ENCODE results near the gene SOWAHA.
"Not testable (repeated sequence)": the region's sequence is repeated elsewhere in the genome, so short reads cannot be mapped to it uniquely, and the experiment has no call there.

Gene SOWAHA

DNA sequence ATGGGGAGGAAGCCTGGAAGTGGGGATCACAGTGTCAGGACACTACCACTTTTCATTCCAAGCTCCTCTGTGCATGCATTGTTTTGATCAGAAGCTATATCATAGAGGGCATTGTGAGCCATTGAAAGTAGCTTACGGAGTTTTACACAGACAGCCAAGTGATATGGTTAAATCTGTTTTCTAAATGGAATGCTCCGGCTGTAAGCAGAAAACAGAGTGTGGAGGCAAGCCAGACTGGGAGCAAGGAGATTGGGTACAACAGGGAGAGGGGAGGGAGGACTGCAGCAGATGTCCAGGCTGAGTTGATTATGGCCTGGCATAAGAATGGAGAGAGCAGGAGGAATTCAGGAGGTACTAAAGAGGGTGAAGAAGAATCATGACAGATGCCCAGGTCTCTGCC lies 15.5 kb upstream of the SOWAHA start:
- no peak overlapping the region for H3K27ac ChIP-seq
- TF ChIP-seq ZFX (IDR thresholded peaks at IDR 0.05), result no peak
- TF ChIP-seq, protein P1, sequence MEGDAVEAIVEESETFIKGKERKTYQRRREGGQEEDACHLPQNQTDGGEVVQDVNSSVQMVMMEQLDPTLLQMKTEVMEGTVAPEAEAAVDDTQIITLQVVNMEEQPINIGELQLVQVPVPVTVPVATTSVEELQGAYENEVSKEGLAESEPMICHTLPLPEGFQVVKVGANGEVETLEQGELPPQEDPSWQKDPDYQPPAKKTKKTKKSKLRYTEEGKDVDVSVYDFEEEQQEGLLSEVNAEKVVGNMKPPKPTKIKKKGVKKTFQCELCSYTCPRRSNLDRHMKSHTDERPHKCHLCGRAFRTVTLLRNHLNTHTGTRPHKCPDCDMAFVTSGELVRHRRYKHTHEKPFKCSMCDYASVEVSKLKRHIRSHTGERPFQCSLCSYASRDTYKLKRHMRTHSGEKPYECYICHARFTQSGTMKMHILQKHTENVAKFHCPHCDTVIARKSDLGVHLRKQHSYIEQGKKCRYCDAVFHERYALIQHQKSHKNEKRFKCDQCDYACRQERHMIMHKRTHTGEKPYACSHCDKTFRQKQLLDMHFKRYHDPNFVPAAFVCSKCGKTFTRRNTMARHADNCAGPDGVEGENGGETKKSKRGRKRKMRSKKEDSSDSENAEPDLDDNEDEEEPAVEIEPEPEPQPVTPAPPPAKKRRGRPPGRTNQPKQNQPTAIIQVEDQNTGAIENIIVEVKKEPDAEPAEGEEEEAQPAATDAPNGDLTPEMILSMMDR (conservative IDR thresholded peaks at IDR 0.05), result no peak

DNA sequence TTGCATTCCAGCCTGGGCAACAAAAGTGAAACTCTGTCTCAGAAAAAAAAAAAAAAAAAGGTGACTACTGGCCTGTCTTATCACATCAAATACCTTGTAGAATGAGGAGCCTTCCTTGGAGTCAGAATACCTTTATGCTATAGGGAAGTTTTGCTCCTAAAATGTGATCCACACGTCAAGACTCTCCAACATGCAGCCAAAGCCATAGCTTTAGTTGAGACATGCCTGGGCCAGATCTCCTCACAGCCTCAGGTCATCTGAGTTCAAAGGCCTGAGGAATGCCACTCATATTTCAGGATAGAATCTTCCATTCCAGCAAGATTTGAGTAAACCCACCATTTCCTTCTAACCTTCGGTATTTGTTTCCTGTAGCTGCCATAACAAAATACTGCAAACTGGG lies 13.7 kb upstream of the SOWAHA start:
- TF ChIP-seq, protein P1 (conservative IDR thresholded peaks at IDR 0.05), result no peak
- TF ChIP-seq ZFX (IDR thresholded peaks at IDR 0.05), result no peak
- no peak overlapping the region for H3K27ac ChIP-seq

DNA sequence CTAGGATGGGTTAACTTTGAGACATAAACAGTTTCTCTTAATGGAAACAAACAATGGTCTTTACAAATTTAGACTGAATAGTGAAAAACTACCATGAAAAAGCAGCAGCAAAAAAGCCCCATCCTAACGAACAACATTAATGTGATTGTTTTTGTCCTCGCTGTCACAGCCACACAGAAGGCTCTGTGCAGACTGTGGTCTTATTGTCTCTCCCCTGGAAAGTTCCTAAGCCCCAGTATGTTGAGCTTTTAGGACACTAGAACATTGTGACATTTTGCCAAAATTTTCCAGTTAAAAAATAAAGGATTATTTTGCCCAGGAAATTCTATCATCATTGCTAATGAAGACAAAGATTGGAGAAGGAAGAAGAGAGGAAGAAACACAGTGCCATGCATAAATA lies 12.6 kb upstream of the SOWAHA start:
- no peak for TF ChIP-seq ZFX (IDR thresholded peaks at IDR 0.05)
- TF ChIP-seq, protein P1 (conservative IDR thresholded peaks at IDR 0.05), result no peak
- no peak overlapping the region for H3K27ac ChIP-seq

DNA sequence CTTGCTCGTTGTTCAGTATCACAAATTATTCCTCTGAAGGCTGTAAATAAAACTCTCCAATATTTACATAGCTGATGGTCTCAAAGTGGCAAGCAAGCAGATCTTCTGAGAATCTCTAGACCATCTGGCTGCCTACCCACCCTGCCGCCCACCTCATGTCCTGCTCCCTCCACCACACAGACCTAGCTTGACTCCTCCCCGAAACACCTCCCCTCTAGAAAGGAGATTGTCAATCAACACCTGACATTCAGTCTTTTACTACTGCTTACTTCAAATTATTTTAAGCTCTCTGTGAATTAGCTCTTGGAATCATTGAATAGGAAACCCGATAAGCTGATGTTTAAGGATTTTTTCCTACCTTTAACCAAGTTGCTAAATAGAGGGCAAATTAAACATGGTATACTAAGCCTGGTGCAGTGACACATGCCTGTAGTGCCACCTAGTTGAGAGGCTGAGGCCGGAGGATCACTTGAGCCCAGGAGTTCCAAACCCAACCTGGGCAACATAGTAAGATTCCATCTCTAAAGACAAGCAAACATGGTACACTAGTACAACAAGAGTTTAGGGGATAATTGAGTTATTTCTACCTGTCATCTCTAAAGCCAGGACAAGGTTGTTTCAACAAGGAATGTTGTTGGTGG lies 10.9 kb upstream of the SOWAHA start:
- H3K27ac ChIP-seq, result no peak overlapping the region
- TF ChIP-seq, protein P1 (conservative IDR thresholded peaks at IDR 0.05), result no peak
- TF ChIP-seq ZFX (IDR thresholded peaks at IDR 0.05), result no peak

DNA sequence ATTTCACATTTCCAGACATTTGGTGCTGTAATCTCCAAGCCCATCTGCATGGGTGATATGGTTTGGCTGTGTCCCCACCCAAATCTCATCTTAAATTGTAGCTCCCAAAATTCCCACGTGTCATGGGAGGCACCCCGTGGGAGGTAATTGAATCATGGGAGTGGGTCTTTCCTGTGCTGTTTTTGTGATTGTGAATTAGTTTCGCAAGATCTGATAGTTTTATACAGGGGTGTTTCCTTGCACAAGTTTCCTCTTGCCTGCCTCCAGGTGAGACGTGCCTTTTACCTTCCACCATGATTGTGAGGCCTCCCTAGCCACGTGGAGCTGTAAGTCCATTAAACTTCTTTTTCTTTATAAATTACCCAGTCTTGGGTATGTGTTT lies 10.4 kb upstream of the SOWAHA start:
- H3K27ac ChIP-seq, result not testable (repeated sequence)

DNA sequence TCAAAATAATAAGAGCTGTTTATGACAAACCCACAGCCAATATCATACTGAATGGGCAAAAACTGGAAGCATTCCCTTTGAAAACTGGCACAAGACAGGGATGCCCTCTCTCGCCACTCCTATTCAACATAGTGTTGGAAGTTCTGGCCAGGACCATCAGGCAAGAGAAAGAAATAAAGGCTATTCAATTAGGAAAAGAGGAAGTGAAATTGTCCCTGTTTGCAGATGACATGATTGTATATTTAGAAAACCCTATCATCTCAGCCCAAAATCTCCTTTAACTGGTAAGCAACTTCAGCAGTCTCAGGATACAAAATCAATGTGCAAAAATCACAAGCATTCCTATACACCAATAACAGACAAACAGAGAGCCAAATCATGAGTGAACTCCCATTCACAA lies 8.9 kb upstream of the SOWAHA start:
- not testable (repeated sequence) for H3K27ac ChIP-seq

DNA sequence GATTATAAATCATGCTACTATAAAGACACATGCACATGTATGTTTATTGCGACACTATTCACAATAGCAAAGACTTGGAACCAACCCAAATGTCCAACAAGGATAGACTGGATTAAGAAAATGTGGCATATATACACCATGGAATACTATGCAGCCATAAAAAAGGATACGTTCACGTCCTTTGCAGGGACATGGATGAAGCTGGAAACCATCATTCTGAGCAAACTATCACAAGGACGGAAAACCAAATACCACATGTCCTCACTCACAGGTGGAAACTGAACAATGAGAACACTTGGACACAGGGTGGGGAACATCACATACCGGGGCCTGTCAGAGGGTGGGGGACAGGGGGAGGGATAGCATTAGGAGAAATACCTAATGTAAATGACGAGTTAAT lies 7.2 kb upstream of the SOWAHA start:
- not testable (repeated sequence) for H3K27ac ChIP-seq

DNA sequence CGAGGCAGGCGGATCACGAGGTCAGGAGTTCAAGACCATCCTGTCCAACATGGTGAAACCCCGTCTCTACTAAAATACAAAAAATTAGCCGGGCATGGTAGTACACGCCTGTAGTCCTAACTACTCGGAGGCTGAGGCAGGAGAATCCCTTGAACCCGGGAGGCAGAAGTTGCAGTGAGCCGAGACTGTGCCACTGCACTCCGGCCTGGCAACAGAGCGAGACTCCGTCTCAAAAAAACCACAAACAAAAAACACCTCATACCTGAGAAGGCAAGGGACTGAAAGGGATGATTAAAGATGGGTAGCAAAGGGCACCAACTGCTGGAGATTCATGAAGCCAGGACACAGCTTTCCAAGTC lies 6.3 kb upstream of the SOWAHA start:
- not testable (repeated sequence) for H3K27ac ChIP-seq

DNA sequence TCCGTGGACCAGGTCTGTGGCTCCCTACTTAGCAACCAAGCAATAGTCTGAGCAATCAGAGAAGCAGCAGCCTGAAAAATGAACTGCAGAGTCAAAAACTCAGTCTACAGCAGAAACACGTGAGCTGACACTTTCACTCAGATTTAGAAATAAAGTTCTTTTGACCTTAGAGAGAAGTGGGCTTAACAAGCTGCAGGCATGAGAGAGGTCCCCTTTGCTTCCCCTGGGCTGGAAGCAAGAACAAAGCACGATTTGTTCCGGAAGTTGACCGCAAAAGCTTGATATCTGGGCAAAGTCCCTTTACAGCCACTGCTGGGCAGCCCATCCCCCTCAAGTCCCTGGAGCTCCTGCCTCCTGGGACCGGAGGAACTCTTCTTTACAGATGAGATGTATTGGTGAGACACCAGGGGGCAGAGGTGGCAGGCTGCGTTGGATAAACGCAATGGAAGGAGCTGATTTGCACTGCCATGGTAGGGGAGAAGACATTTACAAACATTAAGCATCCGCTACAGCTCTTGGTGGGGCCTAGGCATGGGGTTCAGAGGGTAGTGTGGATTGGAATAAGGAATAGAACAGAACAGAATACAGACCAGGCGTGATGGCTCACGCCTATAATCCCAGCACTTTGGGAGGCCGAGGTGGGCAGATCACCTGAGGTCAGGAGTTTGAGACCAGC lies 5.8 kb upstream of the SOWAHA start:
- TF ChIP-seq, protein P1 (conservative IDR thresholded peaks at IDR 0.05), result no peak; the same call in 1 of the 2 replicates
- no peak for TF ChIP-seq ZFX (IDR thresholded peaks at IDR 0.05)
- no peak overlapping the region for H3K27ac ChIP-seq

DNA sequence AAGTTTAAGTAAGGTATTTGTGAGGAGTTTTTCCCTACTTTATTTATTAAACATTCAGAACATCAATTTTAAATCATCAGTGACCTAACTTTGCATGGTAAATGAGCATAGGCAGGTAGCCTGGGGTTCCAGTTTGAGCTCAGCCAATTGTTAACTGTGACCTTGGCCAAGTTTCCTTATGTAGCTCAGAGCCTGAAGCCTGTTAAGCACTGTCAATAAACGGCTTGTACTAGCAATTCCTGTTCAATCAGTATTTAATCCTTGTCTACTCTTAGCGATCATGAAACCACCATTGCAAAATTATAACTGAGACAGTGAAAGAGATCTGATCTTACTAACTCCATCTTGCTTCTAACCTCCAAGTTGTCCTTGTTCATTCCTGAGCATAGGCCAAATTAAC lies 4.7 kb upstream of the SOWAHA start:
- TF ChIP-seq ZFX (IDR thresholded peaks at IDR 0.05), result no peak
- TF ChIP-seq, protein P1 (conservative IDR thresholded peaks at IDR 0.05), result no peak

More for the DNA sequence above, 4.7 kb upstream of the SOWAHA start:
- H3K27ac ChIP-seq, result no peak overlapping the region

Measured in C4-2B (cell line).